ENCODE data around the gene NT5C2.

DNA sequence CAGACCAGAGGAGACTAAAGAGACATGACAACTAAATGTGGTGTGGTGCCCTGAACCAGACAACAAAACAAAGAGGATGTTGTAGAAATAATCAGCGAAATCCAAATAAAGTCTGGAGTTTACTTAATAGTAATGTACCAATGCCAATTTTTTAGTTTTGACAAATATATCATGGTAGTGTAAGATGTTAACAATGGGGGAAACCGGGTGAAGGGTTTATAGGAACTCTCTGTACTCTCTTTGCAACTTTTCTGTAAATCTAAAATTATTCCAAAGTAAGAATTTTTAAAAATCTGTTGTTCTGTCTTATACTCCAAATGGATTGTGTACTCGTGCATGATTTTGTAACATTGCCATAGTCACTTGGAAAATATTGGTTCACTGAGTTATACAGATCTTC is 145.7 kb downstream of the NT5C2 start:
- TF ChIP-seq, protein P1, sequence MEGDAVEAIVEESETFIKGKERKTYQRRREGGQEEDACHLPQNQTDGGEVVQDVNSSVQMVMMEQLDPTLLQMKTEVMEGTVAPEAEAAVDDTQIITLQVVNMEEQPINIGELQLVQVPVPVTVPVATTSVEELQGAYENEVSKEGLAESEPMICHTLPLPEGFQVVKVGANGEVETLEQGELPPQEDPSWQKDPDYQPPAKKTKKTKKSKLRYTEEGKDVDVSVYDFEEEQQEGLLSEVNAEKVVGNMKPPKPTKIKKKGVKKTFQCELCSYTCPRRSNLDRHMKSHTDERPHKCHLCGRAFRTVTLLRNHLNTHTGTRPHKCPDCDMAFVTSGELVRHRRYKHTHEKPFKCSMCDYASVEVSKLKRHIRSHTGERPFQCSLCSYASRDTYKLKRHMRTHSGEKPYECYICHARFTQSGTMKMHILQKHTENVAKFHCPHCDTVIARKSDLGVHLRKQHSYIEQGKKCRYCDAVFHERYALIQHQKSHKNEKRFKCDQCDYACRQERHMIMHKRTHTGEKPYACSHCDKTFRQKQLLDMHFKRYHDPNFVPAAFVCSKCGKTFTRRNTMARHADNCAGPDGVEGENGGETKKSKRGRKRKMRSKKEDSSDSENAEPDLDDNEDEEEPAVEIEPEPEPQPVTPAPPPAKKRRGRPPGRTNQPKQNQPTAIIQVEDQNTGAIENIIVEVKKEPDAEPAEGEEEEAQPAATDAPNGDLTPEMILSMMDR (IDR thresholded peaks at IDR 0.05) = no peak
- no peak for TF ChIP-seq EZH2 (IDR thresholded peaks at IDR 0.05; ENCODE audit: borderline replicate concordance, insufficient read depth, low read depth, low read length, poor library complexity, severe bottlenecking)

Measured in B cell (primary cell).